ENCODE measurements around the gene NEGR1.

DNA sequence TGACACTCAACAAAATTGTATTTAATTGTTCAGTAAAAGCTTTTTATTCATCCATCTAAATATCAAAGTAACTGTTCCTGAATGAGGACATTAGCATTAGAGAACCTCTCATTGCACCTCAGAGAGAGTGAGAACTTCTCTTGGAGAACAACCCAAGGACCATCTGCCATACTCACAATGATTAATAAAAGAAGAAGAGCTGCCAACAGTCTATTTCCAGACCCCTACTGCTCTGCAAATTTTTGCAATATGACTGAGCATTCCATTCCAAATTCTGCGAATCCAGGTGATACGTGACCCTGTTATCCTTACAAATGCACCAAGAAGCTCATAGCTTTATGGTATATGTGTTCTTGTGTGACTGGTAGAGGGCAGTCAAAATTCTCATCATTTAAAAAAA is 422.5 kb downstream of the NEGR1 start:
- TF ChIP-seq, protein P1, sequence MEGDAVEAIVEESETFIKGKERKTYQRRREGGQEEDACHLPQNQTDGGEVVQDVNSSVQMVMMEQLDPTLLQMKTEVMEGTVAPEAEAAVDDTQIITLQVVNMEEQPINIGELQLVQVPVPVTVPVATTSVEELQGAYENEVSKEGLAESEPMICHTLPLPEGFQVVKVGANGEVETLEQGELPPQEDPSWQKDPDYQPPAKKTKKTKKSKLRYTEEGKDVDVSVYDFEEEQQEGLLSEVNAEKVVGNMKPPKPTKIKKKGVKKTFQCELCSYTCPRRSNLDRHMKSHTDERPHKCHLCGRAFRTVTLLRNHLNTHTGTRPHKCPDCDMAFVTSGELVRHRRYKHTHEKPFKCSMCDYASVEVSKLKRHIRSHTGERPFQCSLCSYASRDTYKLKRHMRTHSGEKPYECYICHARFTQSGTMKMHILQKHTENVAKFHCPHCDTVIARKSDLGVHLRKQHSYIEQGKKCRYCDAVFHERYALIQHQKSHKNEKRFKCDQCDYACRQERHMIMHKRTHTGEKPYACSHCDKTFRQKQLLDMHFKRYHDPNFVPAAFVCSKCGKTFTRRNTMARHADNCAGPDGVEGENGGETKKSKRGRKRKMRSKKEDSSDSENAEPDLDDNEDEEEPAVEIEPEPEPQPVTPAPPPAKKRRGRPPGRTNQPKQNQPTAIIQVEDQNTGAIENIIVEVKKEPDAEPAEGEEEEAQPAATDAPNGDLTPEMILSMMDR (IDR thresholded peaks at IDR 0.05; ENCODE audit: low read depth, low read length) = no peak
- no peak for TF ChIP-seq EZH2phosphoT487 (IDR thresholded peaks at IDR 0.05; ENCODE audit: low read depth)
